Measurements from ENCODE around the gene MEGF11.

The MEGF11 gene

GRCh38 chr15:66164788-66165187 lies 88.8 kb downstream of the MEGF11 start:
- no peak overlapping the region for H3K4me3 ChIP-seq (ENCODE audit: low read depth in 1 of 5, low read length in 5 of 5)
- no peak overlapping the region for H3K9ac ChIP-seq (ENCODE audit: low read length in 5 of 5)
- H3K4me1 ChIP-seq (ENCODE audit: control insufficient read depth in 5 of 5, insufficient read depth in 5 of 5, low read length in 5 of 5): no peaks in the 10 kb centered on the region
- H3K9me3 ChIP-seq (ENCODE audit: control insufficient read depth in 5 of 5, low read length in 5 of 5): no peaks in the 10 kb centered on the region
- H3K27ac ChIP-seq (ENCODE audit: low read depth, low read length): no peak overlapping the region
- H3K36me3 ChIP-seq (ENCODE audit: control insufficient read depth in 5 of 5, insufficient read depth in 5 of 5, low read length in 5 of 5): no peaks in the 10 kb centered on the region
- peaks cover 0 to 6% (median 4%) of the 10 kb centered on the region in 5 donors for H3K27me3 ChIP-seq (ENCODE audit: control insufficient read depth in 5 of 5, insufficient read depth in 4 of 5, low read length in 5 of 5)

DNA sequence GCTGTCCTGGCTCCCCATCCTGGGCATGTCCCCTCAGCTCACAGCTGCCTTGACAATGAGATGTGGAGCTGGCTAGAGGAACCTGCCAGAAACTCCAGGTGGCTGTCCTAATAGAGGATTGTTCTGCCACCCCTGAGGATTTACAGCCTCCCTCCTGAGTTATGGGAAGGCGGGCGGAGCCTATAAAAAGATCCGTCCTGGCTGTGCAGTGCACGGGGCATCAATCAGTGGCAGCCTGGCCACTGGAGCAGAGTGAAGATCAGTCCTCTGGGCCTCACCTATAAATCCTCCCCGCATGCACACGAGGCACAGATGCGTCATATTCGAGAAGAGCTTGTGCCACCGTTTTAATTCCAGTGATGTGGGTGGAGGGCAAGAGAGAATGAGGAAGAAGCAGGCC lies 90.0 kb downstream of the MEGF11 start:
- H3K4me3 ChIP-seq (ENCODE audit: low read depth in 1 of 5, low read length in 5 of 5): no peak overlapping the region
- no peaks in the 10 kb centered on the region for H3K36me3 ChIP-seq (ENCODE audit: control insufficient read depth in 5 of 5, insufficient read depth in 5 of 5, low read length in 5 of 5)
- H3K27ac ChIP-seq (ENCODE audit: low read depth, low read length): no peak overlapping the region
- H3K4me1 ChIP-seq (ENCODE audit: control insufficient read depth in 5 of 5, insufficient read depth in 5 of 5, low read length in 5 of 5): no peaks in the 10 kb centered on the region
- H3K9me3 ChIP-seq (ENCODE audit: control insufficient read depth in 5 of 5, low read length in 5 of 5): no peaks in the 10 kb centered on the region
- no peak overlapping the region for H3K9ac ChIP-seq (ENCODE audit: low read length in 5 of 5)
- H3K27me3 ChIP-seq (ENCODE audit: control insufficient read depth in 5 of 5, insufficient read depth in 4 of 5, low read length in 5 of 5): peaks cover 0 to 8% (median 4%) of the 10 kb centered on the region in 5 donors

DNA sequence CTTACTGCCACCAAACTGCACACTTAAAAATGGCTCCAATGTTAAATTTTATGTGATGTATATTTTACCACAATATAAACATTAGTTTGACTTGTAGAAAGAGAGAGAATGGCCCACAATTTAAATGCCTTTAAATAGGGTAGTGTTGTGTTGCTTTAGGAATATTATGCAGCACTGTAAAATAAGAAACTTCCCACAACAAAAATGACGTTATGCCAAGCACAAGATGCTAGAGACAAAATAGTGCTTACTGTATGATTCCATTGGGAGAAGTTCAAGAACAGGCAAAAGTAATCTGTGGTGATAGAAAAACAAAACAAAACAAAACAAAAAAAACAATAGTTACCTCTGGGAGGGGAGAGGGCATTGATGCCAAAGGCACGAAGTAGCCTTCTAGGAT lies 91.3 kb downstream of the MEGF11 start:
- Histone ChIP-seq H3K9ac (ENCODE audit: low read length in 5 of 5) (no peak overlapping the region), H3K4me1 (ENCODE audit: control insufficient read depth in 5 of 5, insufficient read depth in 5 of 5, low read length in 5 of 5) (no peaks in the 10 kb centered on the region), H3K9me3 (ENCODE audit: control insufficient read depth in 5 of 5, low read length in 5 of 5) (no peaks in the 10 kb centered on the region), H3K27me3 (ENCODE audit: control insufficient read depth in 5 of 5, insufficient read depth in 4 of 5, low read length in 5 of 5) (peaks cover 0 to 8% (median 4%) of the 10 kb centered on the region in 5 donors), H3K27ac (ENCODE audit: low read depth, low read length) (no peak overlapping the region), H3K36me3 (ENCODE audit: control insufficient read depth in 5 of 5, insufficient read depth in 5 of 5, low read length in 5 of 5) (no peaks in the 10 kb centered on the region), H3K4me3 (ENCODE audit: low read depth in 1 of 5, low read length in 5 of 5) (no peak overlapping the region)

DNA sequence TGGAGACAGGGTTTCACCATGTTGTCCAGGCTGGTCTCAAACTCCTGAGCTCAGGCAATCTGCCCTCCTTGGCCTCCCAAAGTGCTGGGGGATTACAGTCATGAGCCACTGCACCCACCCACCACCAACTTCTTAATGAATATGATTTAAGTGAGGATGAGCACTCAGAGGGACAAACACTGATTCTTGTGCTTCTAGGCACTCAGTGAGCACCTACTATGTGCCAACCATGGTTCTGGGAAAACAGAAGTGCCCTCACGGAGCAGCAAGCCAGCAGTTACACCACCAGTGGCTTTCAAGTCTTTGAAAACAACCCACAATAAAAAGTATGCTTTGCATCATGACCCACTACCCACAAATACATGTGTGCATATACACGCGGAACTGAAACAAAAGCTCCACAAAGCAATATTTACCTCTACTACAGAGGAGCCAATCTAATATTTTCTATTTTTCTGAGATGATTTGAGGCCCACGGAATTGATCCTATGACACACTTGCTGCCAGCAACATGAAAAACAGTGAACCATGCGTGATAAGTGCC lies 91.9 kb downstream of the MEGF11 start:
- H3K27ac ChIP-seq (ENCODE audit: low read depth, low read length): no peak overlapping the region
- no peaks in the 10 kb centered on the region for H3K36me3 ChIP-seq (ENCODE audit: control insufficient read depth in 5 of 5, insufficient read depth in 5 of 5, low read length in 5 of 5)
- H3K9me3 ChIP-seq (ENCODE audit: control insufficient read depth in 5 of 5, low read length in 5 of 5): no peaks in the 10 kb centered on the region
- H3K4me3 ChIP-seq (ENCODE audit: low read depth in 1 of 5, low read length in 5 of 5): no peak overlapping the region
- H3K9ac ChIP-seq (ENCODE audit: low read length in 5 of 5): no peak overlapping the region
- H3K4me1 ChIP-seq (ENCODE audit: control insufficient read depth in 5 of 5, insufficient read depth in 5 of 5, low read length in 5 of 5): no peaks in the 10 kb centered on the region
- peaks cover 0 to 8% (median 4%) of the 10 kb centered on the region in 5 donors for H3K27me3 ChIP-seq (ENCODE audit: control insufficient read depth in 5 of 5, insufficient read depth in 4 of 5, low read length in 5 of 5)

DNA sequence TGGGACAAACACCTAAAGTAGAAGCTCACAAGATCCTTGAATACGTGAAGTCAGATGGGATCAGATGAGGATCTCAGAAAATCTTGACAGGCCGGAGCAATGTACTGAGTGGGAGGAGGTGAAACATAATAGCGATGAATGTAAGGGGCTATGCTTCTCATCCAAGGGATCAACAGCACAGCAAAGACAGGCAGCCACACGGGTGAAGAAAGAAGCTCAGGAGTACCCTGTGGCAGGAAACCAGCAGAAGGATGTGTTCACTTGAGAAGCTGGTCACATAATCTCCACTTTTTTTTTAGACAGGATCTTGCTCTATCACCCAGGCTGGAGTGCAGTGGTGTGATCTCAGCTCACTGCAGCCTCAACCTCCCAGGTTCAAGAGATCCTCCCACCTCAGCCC lies 92.4 kb downstream of the MEGF11 start:
- no peak overlapping the region for H3K4me3 ChIP-seq (ENCODE audit: low read depth in 1 of 5, low read length in 5 of 5)
- H3K9me3 ChIP-seq (ENCODE audit: control insufficient read depth in 5 of 5, low read length in 5 of 5): no peaks in the 10 kb centered on the region

DNA sequence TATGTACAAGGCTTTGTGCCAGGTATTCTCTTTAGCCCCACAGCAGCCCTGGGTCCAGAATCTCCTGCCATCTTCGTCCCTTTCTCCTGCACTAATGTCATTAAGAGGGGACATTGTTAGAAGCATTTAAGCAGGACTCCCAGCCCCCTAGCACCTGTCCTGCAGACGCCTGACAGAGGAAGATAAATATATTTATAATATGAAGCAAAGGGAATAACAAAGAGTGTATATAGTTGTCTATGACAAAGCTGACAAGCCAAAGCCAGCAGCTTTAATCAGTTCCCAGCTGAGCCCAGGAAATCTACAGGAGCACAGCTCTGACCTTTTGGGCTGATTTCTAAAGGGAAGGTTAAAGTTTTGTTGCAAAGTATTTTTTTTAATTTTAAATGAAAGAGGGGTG lies 96.0 kb downstream of the MEGF11 start:
- no peak overlapping the region for H3K4me3 ChIP-seq (ENCODE audit: low read depth in 1 of 5, low read length in 5 of 5)
- no peaks in the 10 kb centered on the region for H3K36me3 ChIP-seq (ENCODE audit: control insufficient read depth in 5 of 5, insufficient read depth in 5 of 5, low read length in 5 of 5)
- H3K4me1 ChIP-seq (ENCODE audit: control insufficient read depth in 5 of 5, insufficient read depth in 5 of 5, low read length in 5 of 5): no peaks in the 10 kb centered on the region
- peaks cover 0 to 11% (median 7%) of the 10 kb centered on the region in 5 donors for H3K27me3 ChIP-seq (ENCODE audit: control insufficient read depth in 5 of 5, insufficient read depth in 4 of 5, low read length in 5 of 5)
- H3K9me3 ChIP-seq (ENCODE audit: control insufficient read depth in 5 of 5, low read length in 5 of 5): no peaks in the 10 kb centered on the region
- H3K27ac ChIP-seq (ENCODE audit: low read depth, low read length): no peak overlapping the region
- H3K9ac ChIP-seq (ENCODE audit: low read length in 5 of 5): no peak overlapping the region

More for the DNA sequence above, 92.4 kb downstream of the MEGF11 start:
- Histone ChIP-seq H3K4me1 (ENCODE audit: control insufficient read depth in 5 of 5, insufficient read depth in 5 of 5, low read length in 5 of 5) (no peaks in the 10 kb centered on the region), H3K36me3 (ENCODE audit: control insufficient read depth in 5 of 5, insufficient read depth in 5 of 5, low read length in 5 of 5) (no peaks in the 10 kb centered on the region), H3K27ac (ENCODE audit: low read depth, low read length) (no peak overlapping the region), H3K27me3 (ENCODE audit: control insufficient read depth in 5 of 5, insufficient read depth in 4 of 5, low read length in 5 of 5) (peaks cover 2 to 13% (median 4%) of the 10 kb centered on the region in 5 donors), H3K9ac (ENCODE audit: low read length in 5 of 5) (no peak overlapping the region)

GRCh38 chr15:66156310-66156975 lies 97.1 kb downstream of the MEGF11 start:
- H3K4me1 ChIP-seq (ENCODE audit: control insufficient read depth in 5 of 5, insufficient read depth in 5 of 5, low read length in 5 of 5): no peaks in the 10 kb centered on the region
- H3K9me3 ChIP-seq (ENCODE audit: control insufficient read depth in 5 of 5, low read length in 5 of 5): no peaks in the 10 kb centered on the region
- H3K9ac ChIP-seq (ENCODE audit: low read length in 5 of 5): no peak overlapping the region
- peaks cover 3 to 18% (median 11%) of the 10 kb centered on the region in 5 donors for H3K27me3 ChIP-seq (ENCODE audit: control insufficient read depth in 5 of 5, insufficient read depth in 4 of 5, low read length in 5 of 5)
- H3K4me3 ChIP-seq (ENCODE audit: low read depth in 1 of 5, low read length in 5 of 5): no peak overlapping the region
- no peaks in the 10 kb centered on the region for H3K36me3 ChIP-seq (ENCODE audit: control insufficient read depth in 5 of 5, insufficient read depth in 5 of 5, low read length in 5 of 5)
- H3K27ac ChIP-seq (ENCODE audit: low read depth, low read length): no peak overlapping the region

GRCh38 chr15:66155065-66155464 lies 98.5 kb downstream of the MEGF11 start:
- no peaks in the 10 kb centered on the region for H3K4me1 ChIP-seq (ENCODE audit: control insufficient read depth in 5 of 5, insufficient read depth in 5 of 5, low read length in 5 of 5)
- no peaks in the 10 kb centered on the region for H3K36me3 ChIP-seq (ENCODE audit: control insufficient read depth in 5 of 5, insufficient read depth in 5 of 5, low read length in 5 of 5)
- no peak overlapping the region for H3K27ac ChIP-seq (ENCODE audit: low read depth, low read length)
- no peak overlapping the region for H3K4me3 ChIP-seq (ENCODE audit: low read depth in 1 of 5, low read length in 5 of 5)
- no peak overlapping the region for H3K9ac ChIP-seq (ENCODE audit: low read length in 5 of 5)
- H3K9me3 ChIP-seq (ENCODE audit: control insufficient read depth in 5 of 5, low read length in 5 of 5): no peaks in the 10 kb centered on the region
- H3K27me3 ChIP-seq (ENCODE audit: control insufficient read depth in 5 of 5, insufficient read depth in 4 of 5, low read length in 5 of 5): peaks cover 4 to 22% (median 13%) of the 10 kb centered on the region in 5 donors

- no peaks in the 10 kb centered on the region for H3K9me3 ChIP-seq (ENCODE audit: control insufficient read depth in 5 of 5, low read length in 5 of 5)
- H3K4me1 ChIP-seq (ENCODE audit: control insufficient read depth in 5 of 5, insufficient read depth in 5 of 5, low read length in 5 of 5): no peaks in the 10 kb centered on the region
- H3K27me3 ChIP-seq (ENCODE audit: control insufficient read depth in 5 of 5, insufficient read depth in 4 of 5, low read length in 5 of 5): peaks cover 7 to 22% (median 13%) of the 10 kb centered on the region in 5 donors
- H3K36me3 ChIP-seq (ENCODE audit: control insufficient read depth in 5 of 5, insufficient read depth in 5 of 5, low read length in 5 of 5): no peaks in the 10 kb centered on the region
- no peak overlapping the region for H3K4me3 ChIP-seq (ENCODE audit: low read depth in 1 of 5, low read length in 5 of 5)
- no peak overlapping the region for H3K9ac ChIP-seq (ENCODE audit: low read length in 5 of 5)
- H3K27ac ChIP-seq (ENCODE audit: low read depth, low read length): no peak overlapping the region
Measured at GRCh38 chr15:66154581-66154980, 99.0 kb downstream of the MEGF11 start.

DNA sequence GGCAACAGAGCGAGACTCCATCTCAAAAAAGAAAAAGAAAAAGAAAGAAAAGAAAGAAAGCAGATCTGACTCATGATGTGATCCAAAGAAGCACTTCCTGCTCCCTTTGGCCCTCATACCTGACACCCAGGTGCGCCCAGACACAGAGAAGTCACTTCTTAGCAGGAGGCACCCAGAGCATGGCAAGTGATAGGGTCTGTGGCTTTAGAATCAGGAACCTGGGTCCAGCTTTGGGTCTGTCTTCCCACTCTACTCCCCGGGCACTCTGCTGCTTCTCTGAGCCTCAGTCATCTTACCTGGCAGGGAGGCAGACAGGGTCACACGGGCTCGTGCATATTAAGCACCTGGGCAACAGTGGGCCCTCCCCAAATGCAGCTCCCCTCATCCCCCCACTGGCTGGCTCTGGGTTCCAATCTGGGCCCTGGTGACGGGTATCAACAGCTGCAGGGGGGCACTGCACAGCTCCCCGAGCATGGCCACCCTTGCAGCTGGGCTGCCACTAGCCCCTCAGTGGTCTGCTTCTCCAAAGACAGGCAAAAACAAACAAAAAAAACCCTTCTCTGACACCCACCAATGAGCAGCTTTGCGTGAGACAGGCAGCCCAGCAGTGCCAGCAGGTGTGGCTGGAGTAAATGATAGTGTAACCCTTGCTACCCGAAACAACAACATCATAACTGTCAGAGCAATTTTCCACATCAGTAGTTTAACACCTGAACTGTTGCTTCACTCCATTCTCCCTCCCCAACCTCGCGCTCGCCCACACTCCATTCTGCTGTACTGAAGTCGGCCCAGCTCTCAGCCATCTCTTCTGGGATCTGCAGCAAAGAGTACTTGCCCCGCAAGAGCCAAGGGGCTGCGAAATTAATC lies 99.8 kb downstream of the MEGF11 start:
- no peaks in the 10 kb centered on the region for H3K36me3 ChIP-seq (ENCODE audit: control insufficient read depth in 5 of 5, insufficient read depth in 5 of 5, low read length in 5 of 5)
- no peak overlapping the region for H3K27ac ChIP-seq (ENCODE audit: low read depth, low read length)
- peaks cover 7 to 23% (median 18%) of the 10 kb centered on the region in 5 donors for H3K27me3 ChIP-seq (ENCODE audit: control insufficient read depth in 5 of 5, insufficient read depth in 4 of 5, low read length in 5 of 5)
- no peaks in the 10 kb centered on the region for H3K9me3 ChIP-seq (ENCODE audit: control insufficient read depth in 5 of 5, low read length in 5 of 5)
- H3K4me3 ChIP-seq (ENCODE audit: low read depth in 1 of 5, low read length in 5 of 5): no peak overlapping the region
- H3K9ac ChIP-seq (ENCODE audit: low read length in 5 of 5): no peak overlapping the region
- no peaks in the 10 kb centered on the region for H3K4me1 ChIP-seq (ENCODE audit: control insufficient read depth in 5 of 5, insufficient read depth in 5 of 5, low read length in 5 of 5)

All from subcutaneous abdominal adipose tissue (tissue), 5 donors.